Panc1 (cell line): ENCODE results near the gene CLCNKA. TPM values are rescaled to one million over a fixed set of nuclear protein-coding genes. Genes with fewer than 3 reads are reported as not detected.
"Not testable (repeated sequence)": the region's sequence is repeated elsewhere in the genome, so short reads cannot be mapped to it uniquely, and the experiment has no call there.

ENCODE experiments used
- ATAC-seq: fragments of 200-7000 bp; cut with Tn5 transposase; 2 replicates; pipeline ENCODE4 v1.9.1; 2020; ENCODE audit warnings: mild to moderate bottlenecking, moderate library complexity
- BruUV-seq: library from RNA; stranded (reverse); fragments of 400-500 nt; replicated peaks from 2 replicates; lab custom pipeline; 2021; lab: Mats Ljungman, UMichigan
- CTCF ChIA-PET: fragments of 300-600 bp; sonication (Branson Sonifier 250); formaldehyde crosslinking; loops from one replicate; lab custom pipeline; 2022; ENCODE audit warnings: antibody characterized with exemption; lab: Charles Lee
- POLR2A ChIA-PET: fragments of 300-600 bp; sonication (Branson Sonifier 250); formaldehyde crosslinking; loops from one replicate; lab custom pipeline; 2022; ENCODE audit warnings: antibody characterized with exemption; lab: Charles Lee
- DNase-seq: peaks from one replicate; pipeline ENCODE4 v3.0.0-alpha.2; 2010; ENCODE audit warnings: low read depth, low spot score
- H3K27ac ChIP-seq: 2 replicates; pipeline ENCODE4 v1.5.1; 2011; ENCODE audit warnings: mild to moderate bottlenecking, low read length, inconsistent platforms
- H3K27me3 ChIP-seq: fragments of 200-500 bp; sonication (Bioruptor generic); 2 replicates; pipeline ENCODE4 v1.6.0; 2014; ENCODE audit warnings: low read length, inconsistent platforms; ENCODE audit not compliant: control insufficient read depth, insufficient read depth
- H3K36me3 ChIP-seq: fragments of 200-500 bp; sonication (Bioruptor generic); 2 replicates; pipeline ENCODE4 v1.5.1; 2014; ENCODE audit warnings: inconsistent platforms, mild to moderate bottlenecking, low read length, moderate library complexity; ENCODE audit not compliant: control insufficient read depth, insufficient read depth
- H3K4me1 ChIP-seq: 2 replicates; pipeline ENCODE4 v1.5.1; 2011; ENCODE audit warnings: inconsistent platforms, mild to moderate bottlenecking, low read length, moderate library complexity; ENCODE audit not compliant: control insufficient read depth, insufficient read depth
- H3K4me3 ChIP-seq, 2 experiments: 2 replicates each; pipeline ENCODE4 v1.5.1; 2011 to 2012; ENCODE audit warnings: low read depth in 2 of 2, low read length in 2 of 2, mild to moderate bottlenecking in 2 of 2, inconsistent platforms in 1 of 2, moderate library complexity in 1 of 2
- H3K9me3 ChIP-seq: fragments of 200-500 bp; sonication (Bioruptor generic); 2 replicates; pipeline ENCODE4 v1.5.1; 2014; ENCODE audit warnings: low read depth, mild to moderate bottlenecking, inconsistent platforms, low read length, moderate library complexity; ENCODE audit not compliant: control insufficient read depth, insufficient read depth
- CTCF ChIP-seq: fragments of 450-650 bp; IDR thresholded peaks from 2 replicates; pipeline ENCODE4 v1.5.1; 2017; ENCODE audit warnings: mild to moderate bottlenecking
- POLR2AphosphoS5 ChIP-seq: IDR thresholded peaks from 2 replicates; pipeline ENCODE4 v1.6.1; 2012; ENCODE audit warnings: mild to moderate bottlenecking, low read depth, low read length, moderate library complexity
- REST ChIP-seq, 2 experiments: IDR thresholded peaks; 2 replicates each; pipeline ENCODE4 v1.6.1; 2011 to 2012; ENCODE audit warnings: low read depth in 2 of 2, control low read depth in 1 of 2, low read length in 1 of 2, mild to moderate bottlenecking in 1 of 2, moderate library complexity in 1 of 2; ENCODE audit not compliant: insufficient read depth in 1 of 2
- SIN3A ChIP-seq: IDR thresholded peaks from 2 replicates; pipeline ENCODE4 v1.6.1; 2012; ENCODE audit warnings: low read depth, mild to moderate bottlenecking, low read length, moderate library complexity, borderline replicate concordance; ENCODE audit not compliant: insufficient read depth
- TCF7L2 ChIP-seq: IDR thresholded peaks from 2 replicates; pipeline ENCODE4 v1.6.1; 2011; ENCODE audit warnings: mild to moderate bottlenecking, low read depth, low read length, inconsistent platforms
- in situ Hi-C: cut with HindIII; loops from 2 replicates; pipeline ENCODE4 v1.10.0; 2016; ENCODE audit warnings: low sequenced_read_pairs, low pct_unique_long_range_greater_than_20kb
- intact Hi-C: fragments of 100-400 bp; cut with micrococcal nuclease; formaldehyde crosslinking; loops from one replicate; pipeline ENCODE4 v1.10.0; 2022; ENCODE audit not compliant: unreplicated experiment
- total RNA-seq: library from RNA; stranded (reverse); gene quantifications from one replicate; pipeline ENCODE4 v1.2.1, GENCODE V29; 2021; ENCODE audit not compliant: unreplicated experiment

Gene CLCNKA
- total RNA-seq, 1 experiment from 2014 or later = 0.57 TPM

GRCh38 chr1:16032388-16033102 is 10.7 kb downstream of the CLCNKA start:
- no peak for TF ChIP-seq SIN3A
- no peak for TF ChIP-seq TCF7L2
- TF ChIP-seq POLR2AphosphoS5 = no peak
- TF ChIP-seq CTCF = peak; percentile 98
- no peak for TF ChIP-seq REST (IDR thresholded peaks at IDR 0.05; ENCODE audit: insufficient read depth in 1 of 2, low read depth in 2 of 2, low read length in 1 of 2)
- no peak overlapping the region for H3K27ac ChIP-seq
- ATAC-seq (peak; percentile 86), DNase-seq (peak; percentile 65)
- intact Hi-C loops (loop anchor here (2.0 kb wide), 1 partner anchor 24 kb away; no protein-coding TSS in a partner anchor), in situ Hi-C loops (no loop called here)
- POLR2A ChIA-PET = no interaction called here
- no peaks in the 10 kb centered on the region for H3K27me3 ChIP-seq
- no peaks in the 10 kb centered on the region for H3K9me3 ChIP-seq
- no peaks in the 10 kb centered on the region for H3K36me3 ChIP-seq
- CTCF ChIA-PET = no interaction called here
- H3K4me3 ChIP-seq = no peak overlapping the region
- peaks cover 4% of the 10 kb centered on the region; the same call in 1 of the 2 replicates for H3K4me1 ChIP-seq
- BruUV-seq = no TSS peak

- H3K27ac ChIP-seq, H3K4me1 ChIP-seq, BruUV-seq, H3K27me3 ChIP-seq, H3K4me3 ChIP-seq, DNase-seq, in situ Hi-C loops, H3K9me3 ChIP-seq, CTCF ChIA-PET, ATAC-seq, H3K36me3 ChIP-seq, POLR2A ChIA-PET: not testable (repeated sequence)
- intact Hi-C loops = loop anchor here (2.0 kb wide), 1 partner anchor 24 kb away; no protein-coding TSS in a partner anchor
Measured at GRCh38 chr1:16033103-16033632, 11.3 kb downstream of the CLCNKA start.

GRCh38 chr1:16036461-16036860 is 14.6 kb downstream of the CLCNKA start:
- H3K27me3 ChIP-seq, H3K4me1 ChIP-seq, BruUV-seq, intact Hi-C loops, DNase-seq, H3K4me3 ChIP-seq, ATAC-seq, H3K27ac ChIP-seq, H3K36me3 ChIP-seq, H3K9me3 ChIP-seq, in situ Hi-C loops: not testable (repeated sequence)
- POLR2A ChIA-PET = interaction anchor here (0.6 kb wide), 1 partner anchor 36 kb away, joined by 3 read pairs; no protein-coding TSS in a partner anchor
- CTCF ChIA-PET = interaction anchor here (0.7 kb wide), 1 partner anchor 26 kb away, joined by 3 read pairs; no protein-coding TSS in a partner anchor
